GM18873 (cell line): Measurements from ENCODE around the gene PPFIA3.
"Not testable (repeated sequence)": the region's sequence is repeated elsewhere in the genome, so short reads cannot be mapped to it uniquely, and the experiment has no call there.

ENCODE experiments used
- ATAC-seq: cut with Tn5 transposase; IDR thresholded peaks from one replicate; pipeline ENCODE4 v1.9.1; 2021; ENCODE audit warnings: mild to moderate bottlenecking, moderate library complexity, moderate number of reproducible peaks; ENCODE audit not compliant: unreplicated experiment, low FRiP score

The PPFIA3 gene

GRCh38 chr19:49121841-49122240 is 2.5 kb downstream of the PPFIA3 start:
- not testable (repeated sequence) for ATAC-seq

DNA sequence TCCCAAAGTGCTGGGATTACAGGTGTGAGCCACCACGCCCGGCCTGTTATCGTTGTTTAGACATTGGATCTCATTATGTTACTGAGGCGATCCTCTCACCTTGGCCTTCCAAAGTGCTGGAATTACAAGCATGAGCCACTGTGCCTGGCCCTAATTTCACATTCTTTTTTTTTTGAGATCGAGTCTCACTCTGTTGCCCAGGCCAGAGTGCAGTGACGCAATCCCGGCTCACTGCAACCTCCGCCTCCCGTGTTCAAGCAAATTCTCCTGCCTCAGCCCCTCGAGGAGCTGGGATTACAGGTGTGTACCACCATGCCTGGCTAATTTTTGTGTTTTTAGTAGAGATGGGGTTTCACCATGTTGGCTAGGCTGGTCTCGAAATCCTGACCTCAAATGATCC is 3.9 kb downstream of the PPFIA3 start:
- not testable (repeated sequence) for ATAC-seq

GRCh38 chr19:49125025-49125731 is 5.8 kb downstream of the PPFIA3 start:
- ATAC-seq = no peak

GRCh38 chr19:49126575-49126974 is 7.2 kb downstream of the PPFIA3 start:
- no peak for ATAC-seq

- ATAC-seq = not testable (repeated sequence)
These were observed 7.9 kb downstream of the PPFIA3 start for GRCh38 chr19:49127225-49127624.

DNA sequence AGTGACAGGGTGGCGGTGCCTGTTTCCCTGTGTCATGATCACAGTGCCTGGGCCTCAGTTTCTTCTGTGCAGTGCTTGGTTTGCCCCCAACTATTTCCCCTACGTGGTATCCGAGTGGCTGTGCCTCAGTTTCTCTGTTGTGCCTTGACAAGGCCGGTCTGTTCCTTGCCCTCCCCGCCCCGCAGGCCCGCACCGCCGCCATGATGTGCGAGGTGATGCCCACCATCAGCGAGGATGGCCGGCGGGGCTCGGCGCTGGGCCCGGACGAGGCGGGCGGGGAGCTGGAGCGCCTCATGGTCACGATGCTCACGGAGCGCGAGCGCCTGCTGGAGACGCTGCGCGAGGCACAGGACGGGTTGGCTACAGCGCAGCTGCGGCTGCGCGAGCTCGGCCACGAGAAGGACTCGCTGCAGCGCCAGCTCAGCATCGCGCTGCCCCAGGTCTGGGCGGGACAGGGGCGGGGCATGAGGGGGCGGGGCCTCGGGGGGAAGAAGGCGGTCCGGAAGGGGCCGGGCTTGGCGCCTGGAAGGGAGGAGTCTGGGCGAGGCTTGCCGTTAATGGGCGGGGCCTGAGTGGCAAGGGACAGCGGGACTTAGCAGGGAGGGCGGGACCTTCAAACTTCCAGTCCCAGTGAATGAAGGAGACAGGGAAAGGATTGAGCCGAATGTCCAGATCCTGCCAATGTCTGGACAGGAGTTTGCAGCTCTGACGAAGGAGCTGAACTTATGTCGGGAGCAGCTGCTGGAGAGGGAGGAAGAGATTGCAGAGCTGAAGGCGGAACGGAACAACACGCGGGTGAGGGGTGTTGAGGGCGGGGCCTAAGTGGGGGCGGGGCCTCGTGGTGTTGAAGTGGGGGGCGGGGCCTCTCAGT is 8.6 kb downstream of the PPFIA3 start:
- peak; percentile 68 for ATAC-seq

- ATAC-seq = no peak
These were observed 9.3 kb downstream of the PPFIA3 start for GRCh38 chr19:49128545-49129237.

DNA sequence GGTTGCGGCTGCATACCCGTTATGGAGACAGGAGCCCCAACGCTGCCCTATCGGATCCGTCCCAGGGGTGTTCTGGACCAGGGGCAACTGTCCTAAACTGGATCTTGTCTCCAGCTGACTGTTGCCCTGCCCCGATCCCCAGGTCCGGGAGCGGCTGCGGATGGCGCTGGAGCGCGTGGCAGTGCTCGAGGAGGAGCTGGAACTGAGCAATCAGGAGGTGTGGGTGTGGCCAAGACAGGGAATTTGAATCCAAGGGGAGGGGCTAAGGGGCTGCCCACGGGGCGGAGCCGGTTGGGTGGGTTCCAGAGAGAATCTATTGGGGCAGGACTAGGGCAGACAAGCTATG is 9.9 kb downstream of the PPFIA3 start:
- no peak for ATAC-seq

GRCh38 chr19:49130325-49130724 is 11.0 kb downstream of the PPFIA3 start:
- no peak for ATAC-seq

- ATAC-seq = no peak
These were observed 13.7 kb downstream of the PPFIA3 start for GRCh38 chr19:49132974-49133609.

DNA sequence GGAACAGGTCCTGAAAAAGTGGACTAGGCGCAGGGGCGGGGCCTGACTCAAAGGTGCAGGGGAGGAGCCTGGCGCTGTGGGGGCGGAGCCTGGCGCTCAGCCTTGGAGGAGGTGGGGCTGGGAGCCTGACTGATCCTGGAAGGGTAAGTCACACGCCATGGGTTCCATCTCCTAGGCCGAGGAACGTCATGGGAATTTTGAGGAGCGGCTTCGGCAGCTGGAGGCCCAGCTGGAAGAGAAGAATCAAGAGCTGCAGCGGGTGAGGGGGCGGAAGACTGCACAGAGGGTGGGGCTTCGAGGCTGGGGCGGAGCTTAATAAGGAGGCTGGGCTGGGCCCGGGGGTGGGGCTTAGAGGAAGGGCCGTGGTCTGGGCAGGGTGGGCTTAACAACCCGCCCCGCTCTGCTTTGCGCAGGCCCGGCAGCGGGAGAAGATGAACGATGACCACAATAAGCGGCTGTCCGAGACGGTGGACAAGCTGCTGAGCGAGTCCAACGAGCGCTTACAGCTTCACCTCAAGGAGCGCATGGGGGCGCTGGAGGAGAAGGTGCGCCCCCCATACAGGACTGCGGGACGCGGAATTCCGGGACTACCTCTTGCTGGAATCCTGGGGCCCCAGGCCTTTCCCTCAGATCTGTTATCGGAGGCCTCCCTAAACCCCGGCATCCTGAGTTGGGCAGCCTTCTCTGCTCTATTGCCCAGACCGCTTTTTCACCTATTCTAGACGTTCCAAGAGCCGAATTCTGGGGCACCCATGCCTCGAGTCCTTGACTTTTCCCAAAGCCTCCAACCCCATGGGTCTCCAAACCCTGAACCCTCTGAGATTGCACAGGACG is 14.5 kb downstream of the PPFIA3 start:
- ATAC-seq = no peak

- ATAC-seq = no peak
These were observed 16.3 kb downstream of the PPFIA3 start for GRCh38 chr19:49135686-49136085.

DNA sequence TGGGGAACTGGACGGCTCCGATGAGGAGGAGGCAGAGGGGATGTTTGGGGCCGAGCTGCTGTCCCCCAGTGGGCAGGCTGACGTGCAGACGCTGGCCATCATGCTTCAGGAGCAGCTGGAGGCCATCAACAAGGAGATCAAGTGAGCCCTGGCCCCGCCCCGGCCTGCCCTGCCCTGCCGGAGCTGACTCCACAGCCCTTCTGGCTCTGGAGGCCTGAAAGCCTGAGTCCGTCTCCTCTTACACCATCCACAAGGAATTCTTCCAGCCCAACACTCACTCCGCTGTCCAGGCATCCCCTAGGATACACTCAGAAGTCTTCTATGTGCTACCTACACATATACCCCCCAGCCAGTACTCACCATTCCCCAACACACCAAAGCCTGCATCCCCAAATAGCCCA is 17.4 kb downstream of the PPFIA3 start:
- no peak for ATAC-seq

DNA sequence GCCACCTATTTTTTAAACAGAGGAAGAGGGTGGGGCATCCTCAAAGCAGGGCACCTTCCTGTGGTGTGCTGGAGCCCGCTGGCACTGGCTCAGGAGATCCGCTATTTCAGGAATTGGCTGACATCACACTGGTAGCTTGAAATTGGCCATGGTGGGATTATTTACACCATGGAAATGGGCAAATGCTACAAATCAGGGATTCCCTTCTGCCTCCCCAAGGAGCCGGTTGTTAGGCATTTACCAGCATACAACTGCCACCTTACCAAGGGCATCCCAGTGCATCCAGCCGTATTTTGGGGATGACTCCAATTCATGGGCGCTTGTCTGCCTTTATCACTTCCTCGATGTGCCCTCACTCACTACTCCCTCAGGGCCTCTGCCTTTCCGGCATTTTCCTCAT is 21.6 kb downstream of the PPFIA3 start:
- ATAC-seq = no peak

DNA sequence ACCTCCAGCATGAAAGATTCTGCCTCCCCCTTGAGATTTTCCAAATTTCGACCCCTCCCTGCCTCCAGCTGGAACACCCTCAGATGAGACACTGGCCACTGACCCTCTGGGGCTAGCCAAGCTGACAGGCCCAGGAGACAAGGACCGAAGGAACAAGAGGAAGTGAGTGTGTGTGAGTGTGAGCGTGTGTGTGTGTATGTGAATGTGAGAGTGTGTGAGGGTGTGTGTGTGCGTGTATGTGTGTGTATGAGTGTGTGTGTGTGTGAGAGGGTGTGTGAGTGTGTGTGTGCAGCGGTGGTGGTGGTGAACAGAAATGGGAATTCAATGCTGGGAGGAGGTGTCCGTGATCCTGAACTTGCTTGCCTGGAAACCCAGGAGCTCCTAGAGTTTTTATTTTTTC is 22.0 kb downstream of the PPFIA3 start:
- no peak for ATAC-seq

- no peak for ATAC-seq
These were observed 23.6 kb downstream of the PPFIA3 start for GRCh38 chr19:49142866-49143335.

DNA sequence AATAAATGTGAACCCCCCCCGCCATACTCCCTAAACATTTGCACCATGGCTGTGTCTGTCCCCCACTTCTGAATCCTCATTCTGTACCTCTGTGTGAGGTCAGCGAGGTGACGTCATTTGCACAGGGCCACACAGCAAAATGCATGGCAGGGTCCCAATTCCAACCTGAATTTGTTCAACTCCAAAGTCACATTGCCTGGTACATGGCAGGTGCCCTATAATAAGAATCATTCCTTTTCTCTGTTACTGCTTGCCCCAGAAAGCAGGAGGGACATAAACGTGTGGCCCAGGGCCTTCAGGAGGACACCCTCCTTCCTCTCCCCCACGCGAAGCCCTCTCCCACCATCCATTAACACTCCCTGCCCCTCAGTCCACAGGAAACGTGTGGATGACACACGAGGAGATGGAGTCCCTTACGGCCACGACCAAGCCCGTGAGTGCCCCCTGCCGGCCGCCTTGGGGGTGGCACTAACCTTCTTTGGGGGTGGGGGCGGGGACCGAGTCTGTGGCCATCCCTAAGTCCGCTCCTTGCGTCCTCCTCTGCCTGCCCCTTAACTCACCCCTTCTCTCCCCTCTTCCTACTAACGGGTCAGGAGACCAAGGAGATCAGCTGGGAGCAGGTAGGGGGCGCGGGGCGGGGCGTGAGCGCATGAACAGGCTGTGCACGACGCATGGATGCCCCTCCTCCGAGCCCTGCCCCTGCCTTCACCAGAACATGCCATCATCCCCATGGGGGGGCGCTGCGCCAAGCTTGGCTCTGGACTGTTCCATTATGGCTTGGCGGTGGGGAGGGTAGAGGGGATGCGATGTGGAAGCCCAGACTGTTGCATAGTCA is 26.4 kb downstream of the PPFIA3 start:
- ATAC-seq = no peak

DNA sequence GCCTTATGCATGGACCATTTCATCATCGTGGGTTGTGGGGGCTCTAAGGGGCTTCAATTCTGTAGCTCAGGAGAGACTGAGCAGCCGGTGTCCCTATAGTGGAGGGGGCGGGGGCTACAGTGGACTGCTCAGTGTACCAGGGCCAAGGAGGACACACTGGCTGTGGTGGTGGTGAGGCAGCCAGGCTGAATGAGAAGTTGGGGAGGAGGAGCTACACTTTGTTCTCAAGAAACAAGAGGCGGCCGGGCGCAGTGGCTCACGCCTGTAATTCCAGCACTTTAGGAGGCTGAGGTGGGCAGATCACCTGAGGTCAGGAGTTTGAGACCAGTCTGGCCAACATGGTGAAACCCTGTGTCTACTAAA is 27.0 kb downstream of the PPFIA3 start:
- ATAC-seq = not testable (repeated sequence)

- no peak for ATAC-seq
These were observed 28.8 kb downstream of the PPFIA3 start for GRCh38 chr19:49148044-49148682.
